Liver (tissue), 3 donors: ENCODE measurements around the gene RND1.

Experiments used
- EGR1 ChIP-seq, 2 donors: IDR thresholded peaks; 2 replicates each; pipeline ENCODE4 v1.6.1; 2016 to 2018; ENCODE audit warnings: antibody characterized with exemption in 2 of 2, low read depth in 2 of 2
- JUND ChIP-seq, 2 donors: IDR thresholded peaks; 2 replicates each; pipeline ENCODE4 v1.6.1; 2016; ENCODE audit warnings: antibody characterized with exemption in 2 of 2
- MAX ChIP-seq: IDR thresholded peaks from 2 replicates; pipeline ENCODE4 v1.6.1; 2016; ENCODE audit warnings: antibody characterized with exemption
- RAD21 ChIP-seq, 2 donors: IDR thresholded peaks; 2 replicates each; pipeline ENCODE4 v1.6.1; 2016; ENCODE audit warnings: antibody characterized with exemption in 2 of 2, mild to moderate bottlenecking in 2 of 2
- SP1 ChIP-seq: IDR thresholded peaks from 2 replicates; pipeline ENCODE4 v1.6.1; 2018; ENCODE audit warnings: antibody characterized with exemption, mild to moderate bottlenecking
- TAF1 ChIP-seq: conservative IDR thresholded peaks from 2 replicates; pipeline ENCODE4 v1.6.1; 2016; ENCODE audit warnings: antibody characterized with exemption, mild to moderate bottlenecking
- YY1 ChIP-seq: IDR thresholded peaks from 2 replicates; pipeline ENCODE4 v1.6.1; 2016; ENCODE audit warnings: antibody characterized with exemption, mild to moderate bottlenecking
- TF ChIP-seq, protein P1 (sequence below): fragments of 150-350 bp; IDR thresholded peaks from 2 replicates; pipeline ENCODE4 v1.5.1; 2017; ENCODE audit warnings: improper control_type of control experiment, low read depth, low read length; ENCODE audit not compliant: missing input control
- TF ChIP-seq, protein P2 (sequence below): IDR thresholded peaks from 2 replicates; pipeline ENCODE4 v1.6.1; 2016; ENCODE audit warnings: antibody characterized with exemption, mild to moderate bottlenecking
- donor health status: healthy.
- donor health status: healthy.

DNA sequence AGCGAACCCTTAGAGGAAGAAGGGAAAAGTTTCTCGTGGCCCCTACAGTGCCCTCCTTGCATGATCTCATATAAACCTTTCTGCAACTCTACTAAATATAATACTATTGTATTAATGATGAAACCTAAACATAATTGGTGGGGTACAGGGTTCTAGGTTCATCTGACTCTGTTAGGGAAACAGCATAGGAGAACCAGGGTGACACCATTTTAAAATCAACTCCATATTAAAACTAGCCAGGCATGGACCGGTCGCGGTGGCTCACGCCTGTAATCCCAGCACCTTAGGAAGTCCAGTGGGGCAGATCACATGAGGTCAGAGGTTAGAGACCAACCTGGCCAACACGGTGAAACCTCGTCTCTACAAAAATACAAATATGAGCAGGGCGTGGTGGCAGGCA is 15.0 kb upstream of the RND1 start:
- TF ChIP-seq EGR1 (IDR thresholded peaks at IDR 0.05; ENCODE audit: low read depth in 2 of 2) (no peak), SP1 (no peak), RAD21 (IDR thresholded peaks at IDR 0.05) (no peak), MAX (no peak), TAF1 (no peak), YY1 (no peak), JUND (IDR thresholded peaks at IDR 0.05) (no peak)
- TF ChIP-seq, protein P1, sequence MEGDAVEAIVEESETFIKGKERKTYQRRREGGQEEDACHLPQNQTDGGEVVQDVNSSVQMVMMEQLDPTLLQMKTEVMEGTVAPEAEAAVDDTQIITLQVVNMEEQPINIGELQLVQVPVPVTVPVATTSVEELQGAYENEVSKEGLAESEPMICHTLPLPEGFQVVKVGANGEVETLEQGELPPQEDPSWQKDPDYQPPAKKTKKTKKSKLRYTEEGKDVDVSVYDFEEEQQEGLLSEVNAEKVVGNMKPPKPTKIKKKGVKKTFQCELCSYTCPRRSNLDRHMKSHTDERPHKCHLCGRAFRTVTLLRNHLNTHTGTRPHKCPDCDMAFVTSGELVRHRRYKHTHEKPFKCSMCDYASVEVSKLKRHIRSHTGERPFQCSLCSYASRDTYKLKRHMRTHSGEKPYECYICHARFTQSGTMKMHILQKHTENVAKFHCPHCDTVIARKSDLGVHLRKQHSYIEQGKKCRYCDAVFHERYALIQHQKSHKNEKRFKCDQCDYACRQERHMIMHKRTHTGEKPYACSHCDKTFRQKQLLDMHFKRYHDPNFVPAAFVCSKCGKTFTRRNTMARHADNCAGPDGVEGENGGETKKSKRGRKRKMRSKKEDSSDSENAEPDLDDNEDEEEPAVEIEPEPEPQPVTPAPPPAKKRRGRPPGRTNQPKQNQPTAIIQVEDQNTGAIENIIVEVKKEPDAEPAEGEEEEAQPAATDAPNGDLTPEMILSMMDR: no peak
- TF ChIP-seq, protein P2, sequence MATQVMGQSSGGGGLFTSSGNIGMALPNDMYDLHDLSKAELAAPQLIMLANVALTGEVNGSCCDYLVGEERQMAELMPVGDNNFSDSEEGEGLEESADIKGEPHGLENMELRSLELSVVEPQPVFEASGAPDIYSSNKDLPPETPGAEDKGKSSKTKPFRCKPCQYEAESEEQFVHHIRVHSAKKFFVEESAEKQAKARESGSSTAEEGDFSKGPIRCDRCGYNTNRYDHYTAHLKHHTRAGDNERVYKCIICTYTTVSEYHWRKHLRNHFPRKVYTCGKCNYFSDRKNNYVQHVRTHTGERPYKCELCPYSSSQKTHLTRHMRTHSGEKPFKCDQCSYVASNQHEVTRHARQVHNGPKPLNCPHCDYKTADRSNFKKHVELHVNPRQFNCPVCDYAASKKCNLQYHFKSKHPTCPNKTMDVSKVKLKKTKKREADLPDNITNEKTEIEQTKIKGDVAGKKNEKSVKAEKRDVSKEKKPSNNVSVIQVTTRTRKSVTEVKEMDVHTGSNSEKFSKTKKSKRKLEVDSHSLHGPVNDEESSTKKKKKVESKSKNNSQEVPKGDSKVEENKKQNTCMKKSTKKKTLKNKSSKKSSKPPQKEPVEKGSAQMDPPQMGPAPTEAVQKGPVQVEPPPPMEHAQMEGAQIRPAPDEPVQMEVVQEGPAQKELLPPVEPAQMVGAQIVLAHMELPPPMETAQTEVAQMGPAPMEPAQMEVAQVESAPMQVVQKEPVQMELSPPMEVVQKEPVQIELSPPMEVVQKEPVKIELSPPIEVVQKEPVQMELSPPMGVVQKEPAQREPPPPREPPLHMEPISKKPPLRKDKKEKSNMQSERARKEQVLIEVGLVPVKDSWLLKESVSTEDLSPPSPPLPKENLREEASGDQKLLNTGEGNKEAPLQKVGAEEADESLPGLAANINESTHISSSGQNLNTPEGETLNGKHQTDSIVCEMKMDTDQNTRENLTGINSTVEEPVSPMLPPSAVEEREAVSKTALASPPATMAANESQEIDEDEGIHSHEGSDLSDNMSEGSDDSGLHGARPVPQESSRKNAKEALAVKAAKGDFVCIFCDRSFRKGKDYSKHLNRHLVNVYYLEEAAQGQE: no peak
